Common myeloid progenitor, CD34-positive (primary cell): ENCODE data around the gene SLC7A5.

ENCODE experiments used
- CTCF ChIA-PET: fragments of 350-600 bp; sonication (Branson Sonifier 250); formaldehyde crosslinking; loops from one replicate; lab custom pipeline; 2021; ENCODE audit warnings: antibody characterized with exemption; lab: Charles Lee
- POLR2A ChIA-PET: fragments of 350-600 bp; sonication (Branson Sonifier 250); formaldehyde crosslinking; loops from one replicate; lab custom pipeline; 2021; ENCODE audit warnings: antibody characterized with exemption; lab: Charles Lee
- DNase-seq, 3 donors: peaks; one replicate each; pipeline versions ENCODE4 v3.0.0 to v3.0.0-alpha.2; 2013
- H3K27ac ChIP-seq, 2 experiments: 1 replicate in 1 of 2; 2 replicates in 1 of 2; pipeline ENCODE4 v1.7.0; 2013; ENCODE audit warnings: inconsistent platforms in 2 of 2, low read length in 2 of 2, mild to moderate bottlenecking in 2 of 2, low read depth in 1 of 2, moderate library complexity in 1 of 2; ENCODE audit not compliant: severe bottlenecking in 2 of 2, insufficient read depth in 1 of 2, poor library complexity in 1 of 2
- H3K27me3 ChIP-seq, 5 experiments: replicated peaks in 2 of 5; 1 replicate in 3 of 5; 2 replicates in 2 of 5; pipeline versions ENCODE4 v1.6.1 to v1.7.0; 2013; ENCODE audit warnings: low read length in 4 of 5, mild to moderate bottlenecking in 2 of 5, moderate library complexity in 2 of 5, inconsistent platforms in 1 of 5; ENCODE audit not compliant: insufficient read depth in 5 of 5, control insufficient read depth in 4 of 5
- H3K36me3 ChIP-seq, 4 experiments: 1 replicate in 2 of 4; 2 replicates in 2 of 4; pipeline versions ENCODE4 v1.6.1 to v1.7.0; 2013; ENCODE audit warnings: low read length in 3 of 4, control low read depth in 1 of 4, mild to moderate bottlenecking in 1 of 4; ENCODE audit not compliant: control insufficient read depth in 4 of 4, insufficient read depth in 4 of 4
- H3K4me1 ChIP-seq, 4 experiments: 1 replicate in 3 of 4; 2 replicates in 1 of 4; pipeline versions ENCODE4 v1.6.1 to v1.7.1; 2013; ENCODE audit warnings: low read length in 3 of 4, mild to moderate bottlenecking in 3 of 4, control low read depth in 1 of 4, inconsistent platforms in 1 of 4, moderate library complexity in 1 of 4; ENCODE audit not compliant: control insufficient read depth in 4 of 4, insufficient read depth in 4 of 4; ENCODE audit errors: control extremely low read depth in 1 of 4
- H3K4me3 ChIP-seq, 7 experiments: 1 replicate in 4 of 7; 2 replicates in 3 of 7; pipeline versions ENCODE4 v1.5.1 to v1.7.0; 2013; ENCODE audit warnings: mild to moderate bottlenecking in 7 of 7, low read length in 6 of 7, moderate library complexity in 6 of 7, inconsistent platforms in 2 of 7, low read depth in 2 of 7, control low read depth in 1 of 7; ENCODE audit not compliant: insufficient read depth in 4 of 7, control insufficient read depth in 1 of 7; ENCODE audit errors: extremely low read depth in 1 of 7
- H3K9me3 ChIP-seq, 5 experiments: 1 replicate in 4 of 5; 2 replicates in 1 of 5; pipeline versions ENCODE4 v1.6.1 to v1.7.1; 2013; ENCODE audit warnings: low read length in 4 of 5, mild to moderate bottlenecking in 2 of 5, inconsistent platforms in 1 of 5, low read depth in 1 of 5, moderate library complexity in 1 of 5; ENCODE audit not compliant: control insufficient read depth in 4 of 5, insufficient read depth in 2 of 5; ENCODE audit errors: control extremely low read depth in 1 of 5
- WGBS: methylation state at CpG from one replicate; pipeline ENCODE4 v1.1.5; 2013; ENCODE audit not compliant: insufficient coverage; 5-methylcytosine and 5-hydroxymethylcytosine counted together

The SLC7A5 gene

GRCh38 chr16:87842209-87842869 lies 27.0 kb downstream of the SLC7A5 start:
- POLR2A ChIA-PET, result no interaction called here

GRCh38 chr16:87841340-87842208 lies 27.7 kb downstream of the SLC7A5 start:
- H3K4me3 ChIP-seq, result no peak overlapping the region
- WGBS, result 99% methylated on average over 17 of the region's 22 CpGs
- H3K27me3 ChIP-seq, result no peaks in the 10 kb centered on the region
- ChIA-PET CTCF (interaction anchor here (1.5 to 7.5 kb wide), 3 partner anchors 9 to 63 kb away, joined by 5 to 61 read pairs (median 7); partner anchors contain the start of gene SLC7A5), POLR2A (no interaction called here)
- no peak overlapping the region for H3K27ac ChIP-seq
- no peaks in the 10 kb centered on the region for H3K9me3 ChIP-seq
- peaks cover 0 to 96% (median 45%) of the 10 kb centered on the region in 4 experiments for H3K36me3 ChIP-seq
- peaks cover 0 to 15% (median 9%) of the 10 kb centered on the region in 4 experiments for H3K4me1 ChIP-seq
- no peak for DNase-seq

More at GRCh38 chr16:87842209-87842869, 27.0 kb downstream of the SLC7A5 start:
- WGBS, result 64% methylated on average over 14 of the region's 17 CpGs
- DNase-seq, result no peak
- peaks cover 0 to 9% (median 6%) of the 10 kb centered on the region in 4 experiments for H3K4me1 ChIP-seq
- H3K4me3 ChIP-seq, result no peak overlapping the region
- no peaks in the 10 kb centered on the region for H3K27me3 ChIP-seq
- H3K9me3 ChIP-seq, result no peaks in the 10 kb centered on the region
- no peak overlapping the region for H3K27ac ChIP-seq
- CTCF ChIA-PET, result interaction anchor here (0.9 to 2.5 kb wide), 3 partner anchors 17 to 63 kb away, joined by 3 to 7 read pairs (median 5); partner anchors contain the start of gene SLC7A5
- peaks cover 0 to 96% (median 41%) of the 10 kb centered on the region in 4 experiments for H3K36me3 ChIP-seq

- peaks cover 0 to 95% (median 50%) of the 10 kb centered on the region in 4 experiments for H3K36me3 ChIP-seq
- CTCF ChIA-PET, result interaction anchor here (2.5 to 7.5 kb wide), 2 partner anchors 10 to 30 kb away, joined by 7 to 61 read pairs; partner anchors contain the start of gene SLC7A5
- POLR2A ChIA-PET, result interaction anchor here (1.2 kb wide), 1 partner anchor 11 kb away, joined by 4 read pairs; no protein-coding TSS in a partner anchor
Measured at GRCh38 chr16:87840271-87840978, 28.9 kb downstream of the SLC7A5 start.

DNA sequence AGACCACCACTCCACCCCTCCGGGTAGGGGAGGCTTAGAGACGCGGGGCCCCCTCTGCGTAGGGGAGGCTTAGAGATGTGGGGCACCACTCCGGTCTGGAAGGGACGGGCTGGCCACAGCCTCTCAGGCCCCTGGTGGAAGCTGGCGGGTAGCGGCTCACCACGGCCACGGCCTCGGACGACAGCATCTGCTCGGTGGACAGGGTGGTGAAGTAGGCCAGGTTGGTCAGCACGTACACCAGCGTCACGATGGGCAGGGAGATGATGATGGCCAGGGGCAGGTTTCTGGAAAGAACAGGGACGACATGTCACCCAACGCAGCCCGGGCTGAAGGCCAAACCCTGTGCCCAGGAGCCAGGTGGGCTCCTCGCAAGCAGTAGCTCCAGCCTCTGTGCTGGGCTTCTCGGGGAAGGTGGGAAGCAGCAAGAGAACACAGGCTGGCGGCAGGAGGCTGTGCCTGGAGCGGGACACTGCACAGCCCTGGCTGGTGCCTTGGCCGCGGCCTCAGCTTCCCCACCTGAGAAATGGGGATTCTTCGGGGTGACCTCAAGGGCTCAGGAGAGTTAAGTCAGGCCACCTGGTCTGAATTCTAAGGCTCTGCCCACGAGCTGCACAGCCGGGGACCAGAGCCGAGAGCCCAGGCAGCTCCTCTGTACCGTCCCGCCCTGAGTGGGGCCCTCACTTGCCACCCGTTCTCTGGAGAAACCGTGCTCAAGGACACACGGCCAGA lies 29.6 kb downstream of the SLC7A5 start:
- no peak overlapping the region for H3K27ac ChIP-seq
- H3K4me1 ChIP-seq, result peaks cover 0 to 15% (median 9%) of the 10 kb centered on the region in 4 experiments
- WGBS, result 98% methylated on average over 26 of the region's 34 CpGs
- H3K36me3 ChIP-seq, result peaks cover 0 to 95% (median 50%) of the 10 kb centered on the region in 4 experiments
- POLR2A ChIA-PET, result interaction anchor here (1.2 kb wide), 1 partner anchor 12 kb away, joined by 4 read pairs; no protein-coding TSS in a partner anchor
- no peak overlapping the region for H3K4me3 ChIP-seq
- H3K27me3 ChIP-seq, result no peaks in the 10 kb centered on the region
- no peak for DNase-seq
- CTCF ChIA-PET, result interaction anchor here (0.5 to 7.5 kb wide), 6 partner anchors 10 to 60 kb away, joined by 3 to 61 read pairs (median 4); no protein-coding TSS in a partner anchor
- no peaks in the 10 kb centered on the region for H3K9me3 ChIP-seq

More at GRCh38 chr16:87840271-87840978, 28.9 kb downstream of the SLC7A5 start:
- Histone ChIP-seq H3K27ac (no peak overlapping the region), H3K9me3 (no peaks in the 10 kb centered on the region), H3K4me1 (peaks cover 0 to 15% (median 9%) of the 10 kb centered on the region in 4 experiments), H3K4me3 (no peak overlapping the region), H3K27me3 (no peaks in the 10 kb centered on the region)
- no peak for DNase-seq
- WGBS, result 97% methylated on average over 22 of the region's 29 CpGs

GRCh38 chr16:87838643-87839541 lies 30.4 kb downstream of the SLC7A5 start:
- DNase-seq, result no peak
- Histone ChIP-seq H3K4me1 (peaks cover 0 to 15% (median 9%) of the 10 kb centered on the region in 4 experiments), H3K27me3 (no peaks in the 10 kb centered on the region), H3K27ac (no peak overlapping the region), H3K36me3 (peaks cover 0 to 95% (median 55%) of the 10 kb centered on the region in 4 experiments), H3K4me3 (no peak overlapping the region), H3K9me3 (no peaks in the 10 kb centered on the region)
- ChIA-PET POLR2A (interaction anchor here (0.6 kb wide), 1 partner anchor 11 kb away, joined by 3 read pairs; no protein-coding TSS in a partner anchor), CTCF (interaction anchor here (0.5 to 7.5 kb wide), 7 partner anchors 11 to 59 kb away, joined by 3 to 61 read pairs (median 3); no protein-coding TSS in a partner anchor)
- 95% methylated on average over 21 of the region's 27 CpGs for WGBS
